Measurements from ENCODE around the gene VIL1.

VIL1 gene

GRCh38 chr2:218394298-218395089 lies 24.4 kb upstream of the VIL1 start:
- DNase-seq (ENCODE audit: low read depth, low spot score), result no peak

GRCh38 chr2:218395090-218395444 lies 23.9 kb upstream of the VIL1 start:
- no peak for DNase-seq (ENCODE audit: low read depth, low spot score)

- no peak for DNase-seq (ENCODE audit: low read depth, low spot score)
Measured at GRCh38 chr2:218395456-218395825, 23.5 kb upstream of the VIL1 start.

GRCh38 chr2:218395826-218396687 lies 22.9 kb upstream of the VIL1 start:
- peak; percentile 79 for DNase-seq (ENCODE audit: low read depth, low spot score)

GRCh38 chr2:218396688-218397462 lies 22.0 kb upstream of the VIL1 start:
- DNase-seq (ENCODE audit: low read depth, low spot score), result no peak

- DNase-seq (ENCODE audit: low read depth, low spot score), result no peak
Measured at GRCh38 chr2:218397463-218397819, 21.5 kb upstream of the VIL1 start.

- no peak for DNase-seq (ENCODE audit: low read depth, low spot score)
Measured at GRCh38 chr2:218397820-218398436, 21.0 kb upstream of the VIL1 start.

GRCh38 chr2:218398437-218399390 lies 20.2 kb upstream of the VIL1 start:
- DNase-seq (ENCODE audit: low read depth, low spot score), result no peak

- DNase-seq (ENCODE audit: low read depth, low spot score), result peak; percentile 74
Measured at GRCh38 chr2:218399391-218400166, 19.3 kb upstream of the VIL1 start, which contains the start of gene CTDSP1. TSS of gene CTDSP1 (plus strand) at chr2:218399868. CDS start at chr2:218400091, 223 bp downstream.

- DNase-seq (ENCODE audit: low read depth, low spot score), result no peak
Measured at GRCh38 chr2:218400167-218400929, 18.6 kb upstream of the VIL1 start.

- no peak for DNase-seq (ENCODE audit: low read depth, low spot score)
Measured at GRCh38 chr2:218400930-218401881, 17.7 kb upstream of the VIL1 start.

GRCh38 chr2:218401890-218402289 lies 17.0 kb upstream of the VIL1 start:
- no peak for DNase-seq (ENCODE audit: low read depth, low spot score)

- no peak for DNase-seq (ENCODE audit: low read depth, low spot score)
Measured at GRCh38 chr2:218402491-218402901, 16.4 kb upstream of the VIL1 start.

- no peak for DNase-seq (ENCODE audit: low read depth, low spot score)
Measured at GRCh38 chr2:218402911-218403411, 16.0 kb upstream of the VIL1 start.

- no peak for DNase-seq (ENCODE audit: low read depth, low spot score)
Measured at GRCh38 chr2:218403810-218404209, 15.1 kb upstream of the VIL1 start.

- DNase-seq (ENCODE audit: low read depth, low spot score), result no peak
Measured at GRCh38 chr2:218404351-218405085, 14.4 kb upstream of the VIL1 start.
